Fibroblast of skin of left biceps (primary cell): ENCODE results near the gene RDX.
"Not testable (repeated sequence)": the region's sequence is repeated elsewhere in the genome, so short reads cannot be mapped to it uniquely, and the experiment has no call there.

ENCODE experiments used
- DNase-seq, 2 experiments: peaks; one replicate each; pipeline ENCODE4 v3.0.0-alpha.2; 2013; ENCODE audit warnings: low read depth in 2 of 2

The RDX gene

DNA sequence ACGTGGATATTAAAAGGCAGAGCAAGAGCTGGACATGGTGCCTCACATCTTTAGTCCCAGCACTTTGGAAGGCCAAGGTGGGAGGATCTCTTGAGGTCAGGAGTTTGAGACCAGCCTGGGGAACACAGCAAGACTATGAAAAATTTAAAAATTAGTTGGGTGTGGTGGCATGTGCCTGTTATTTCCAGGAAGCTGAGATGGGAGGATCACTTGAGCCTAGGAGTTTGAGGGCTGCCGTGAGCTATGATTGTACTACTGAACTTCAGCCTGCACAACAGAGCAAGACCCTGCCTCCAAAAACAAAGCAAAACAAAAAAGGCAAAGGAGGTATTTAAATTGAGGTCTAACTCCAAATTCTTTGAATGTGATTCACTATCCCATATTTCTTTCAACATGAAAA lies 23.5 kb downstream of the RDX start:
- no peak for DNase-seq

DNA sequence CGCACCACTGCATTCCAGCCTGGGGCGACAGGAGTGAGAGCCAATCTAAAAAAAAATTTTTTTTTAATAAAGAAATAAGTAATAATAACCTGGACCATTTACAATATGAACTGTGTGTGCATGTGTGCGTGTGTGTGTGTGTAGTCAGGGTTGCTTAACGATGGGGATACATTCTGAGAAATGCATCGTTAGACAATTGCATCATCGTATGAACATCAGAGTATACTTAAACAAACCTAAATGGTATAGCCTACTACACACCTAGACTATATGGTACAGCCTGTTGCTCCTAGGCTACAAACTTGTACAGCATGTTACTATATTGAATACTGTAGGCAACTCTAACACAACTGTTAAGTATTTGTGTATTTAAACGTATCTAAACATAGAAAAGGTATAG lies 26.4 kb downstream of the RDX start:
- DNase-seq, result no peak

GRCh38 chr11:110268441-110268840 lies 28.0 kb downstream of the RDX start:
- DNase-seq, result no peak

- no peak for DNase-seq
Observed at GRCh38 chr11:110262072-110262403, 34.4 kb downstream of the RDX start.

GRCh38 chr11:110261195-110262071 lies 35.0 kb downstream of the RDX start:
- no peak for DNase-seq

GRCh38 chr11:110253525-110253924 lies 42.9 kb downstream of the RDX start:
- DNase-seq, result no peak

GRCh38 chr11:110251836-110252235 lies 44.6 kb downstream of the RDX start:
- peak; percentile 11 to 19 for DNase-seq

DNA sequence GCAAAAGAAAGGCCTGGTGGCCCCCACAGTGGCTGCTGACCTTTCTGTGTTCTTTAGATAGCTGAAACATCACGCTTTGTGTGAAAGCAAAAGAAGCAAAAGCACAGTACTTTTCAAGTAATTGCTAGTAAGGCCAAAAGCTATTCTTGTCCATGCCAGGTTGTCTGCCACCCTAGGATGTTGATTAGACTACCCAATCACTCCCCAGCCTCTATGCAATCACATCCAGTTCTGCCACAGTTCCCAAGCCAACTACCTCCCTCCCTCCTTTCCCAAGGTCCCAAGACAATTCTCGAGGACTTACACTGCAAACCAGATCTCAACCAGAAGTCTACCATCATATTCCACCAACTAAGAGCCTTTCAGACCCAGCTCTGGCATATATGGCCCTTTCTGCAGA lies 46.2 kb downstream of the RDX start:
- no peak for DNase-seq

- DNase-seq, result no peak
Observed at GRCh38 chr11:110249766-110250165, 46.6 kb downstream of the RDX start.

DNA sequence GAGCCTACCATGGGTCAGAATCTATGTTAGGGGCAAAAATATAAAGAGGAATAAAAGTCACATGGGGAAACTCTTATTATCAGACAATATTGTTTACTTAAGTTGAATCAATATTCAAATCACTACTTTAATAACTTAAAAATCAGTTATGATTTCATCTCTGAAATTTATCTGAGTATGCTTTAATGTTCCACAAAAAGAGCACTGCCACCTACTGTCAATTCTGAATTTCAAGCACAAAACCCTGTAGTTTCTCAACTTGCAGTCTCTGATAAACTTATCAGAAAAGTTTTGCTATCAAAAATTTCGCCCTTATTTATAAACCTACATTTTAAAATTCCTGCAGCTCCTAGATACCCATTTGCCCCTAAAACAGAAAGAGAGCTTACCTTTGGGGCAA lies 47.3 kb downstream of the RDX start:
- no peak for DNase-seq

DNA sequence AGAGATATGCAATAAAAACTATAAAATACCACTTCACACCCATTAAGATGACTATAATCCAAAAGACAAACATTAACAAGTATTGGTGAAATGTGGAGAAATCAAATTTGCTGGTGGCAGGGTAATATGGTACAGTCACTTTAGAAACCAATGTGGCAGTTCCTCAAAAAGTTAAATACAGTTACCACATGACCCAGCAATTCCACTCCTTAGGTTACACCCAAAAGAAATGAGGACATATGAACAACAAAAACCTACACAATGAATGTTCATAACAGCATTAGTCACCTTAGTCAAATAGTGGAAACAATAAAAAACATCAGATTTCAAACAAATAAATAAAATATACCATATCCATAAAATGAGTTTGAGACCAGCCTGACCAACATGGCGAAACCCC lies 52.6 kb downstream of the RDX start:
- no peak for DNase-seq

DNA sequence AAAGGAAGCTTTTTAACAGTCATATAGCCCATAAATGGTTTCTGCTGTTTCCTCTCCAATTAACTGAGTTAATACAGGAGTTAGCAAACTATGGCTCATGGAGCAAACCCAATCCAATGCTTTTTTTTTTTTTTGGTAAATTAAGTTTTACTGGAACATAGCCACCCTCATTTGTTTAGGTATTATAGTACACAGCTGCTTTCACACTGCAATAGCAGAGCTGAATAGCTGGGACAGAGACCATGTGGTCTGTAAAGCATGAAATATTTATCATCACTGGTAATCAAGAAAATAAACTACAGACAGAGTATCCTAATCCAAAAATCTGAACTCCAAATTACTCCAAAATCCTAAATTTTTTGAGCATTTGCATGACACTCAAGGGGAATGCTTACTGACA lies 53.7 kb downstream of the RDX start:
- DNase-seq, result no peak

DNA sequence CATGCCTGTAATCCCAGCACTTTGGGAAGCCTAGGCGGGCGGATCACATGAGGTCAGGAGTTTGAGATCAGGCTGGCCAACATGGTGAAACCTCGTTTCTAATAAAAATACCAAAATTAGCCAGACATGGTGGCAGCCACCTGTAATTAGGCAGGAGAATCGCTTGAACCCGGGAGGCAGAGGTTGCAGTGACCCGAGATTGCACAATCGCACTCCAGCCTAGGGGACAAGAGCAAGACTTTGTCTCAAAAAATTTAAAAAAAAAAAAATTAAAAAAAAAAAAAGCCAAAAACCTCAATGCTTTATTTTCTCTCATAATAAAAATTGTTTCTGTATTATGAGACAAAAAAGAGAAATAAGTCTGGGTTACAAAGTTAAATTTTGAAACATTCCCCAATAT lies 54.2 kb downstream of the RDX start:
- DNase-seq, result no peak

GRCh38 chr11:110235966-110236365 lies 60.4 kb downstream of the RDX start:
- DNase-seq, result no peak

DNA sequence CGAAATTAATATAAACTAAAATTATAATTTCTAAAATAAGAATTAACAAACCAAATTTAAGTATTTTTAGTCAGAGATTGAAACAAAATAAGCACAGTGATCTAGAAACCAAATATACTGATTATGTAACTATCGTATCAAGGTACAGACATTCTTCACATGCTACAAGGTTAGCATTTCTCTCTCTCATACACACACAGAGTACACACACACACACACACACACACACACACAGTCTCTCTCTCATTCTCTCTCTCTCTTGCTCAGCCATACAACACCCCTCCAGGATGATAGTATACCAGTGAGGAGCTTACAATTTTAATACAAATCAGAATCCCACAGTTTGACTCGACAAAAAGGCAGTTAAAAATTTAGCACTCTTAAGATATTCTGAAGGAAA lies 66.0 kb downstream of the RDX start:
- DNase-seq, result no peak

DNA sequence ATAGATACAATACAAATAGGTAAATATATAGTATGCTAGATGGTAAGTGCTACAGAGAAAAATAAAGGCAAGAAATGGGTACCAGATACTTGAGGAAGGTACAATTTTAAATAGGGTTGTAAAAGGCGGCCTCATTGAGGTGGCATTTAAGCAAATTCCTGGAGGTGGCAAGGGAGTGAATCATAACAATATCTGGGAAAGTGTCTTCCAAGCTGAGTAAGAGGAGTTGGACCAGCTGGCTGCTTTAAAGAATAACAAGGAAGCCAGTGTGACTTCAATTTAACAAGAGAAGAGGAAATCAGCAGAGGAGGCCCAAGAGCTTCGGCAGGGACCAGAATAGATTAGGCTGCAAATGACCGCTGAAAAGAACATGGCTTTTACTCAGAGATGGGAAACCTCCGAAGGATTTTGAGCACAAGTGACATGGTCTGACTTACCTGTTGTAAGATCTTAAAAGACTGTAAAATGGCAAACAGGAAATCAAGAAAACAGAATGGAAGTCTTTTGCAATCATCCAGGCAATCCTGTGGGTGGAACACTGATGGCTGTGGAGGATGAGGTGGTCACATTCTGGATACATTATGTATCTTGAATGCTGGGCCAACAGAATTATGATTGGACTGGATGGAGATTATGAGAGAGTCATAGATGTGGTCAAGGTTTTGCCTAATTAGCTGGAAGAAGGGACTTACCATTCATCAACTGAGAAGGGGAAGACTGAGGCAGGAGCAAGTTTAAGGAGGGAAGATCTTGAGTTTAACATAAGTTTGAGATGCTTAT lies 77.2 kb downstream of the RDX start:
- no peak for DNase-seq

DNA sequence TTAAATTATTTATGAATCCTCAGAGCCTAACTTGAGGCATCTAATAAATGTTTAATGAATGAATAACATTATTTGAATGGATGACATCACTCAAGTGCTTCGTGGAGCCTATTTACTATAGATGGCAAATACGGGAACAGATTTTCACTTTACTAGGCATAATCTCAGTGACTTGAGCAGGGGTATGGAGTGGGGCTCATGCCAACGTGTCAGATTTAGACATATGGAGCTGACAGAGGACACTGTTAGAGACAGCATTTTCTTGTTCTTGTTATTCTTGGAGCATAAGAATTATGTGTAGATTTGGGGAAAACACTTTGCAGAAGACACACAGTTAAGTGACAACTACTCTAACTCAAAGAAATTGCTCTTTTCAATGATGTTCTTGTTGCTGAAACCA lies 78.5 kb downstream of the RDX start:
- DNase-seq, result no peak

- DNase-seq, result no peak
Observed at GRCh38 chr11:110217223-110217877, 79.1 kb downstream of the RDX start.

GRCh38 chr11:110209313-110209694 lies 87.1 kb downstream of the RDX start:
- not testable (repeated sequence) for DNase-seq

DNA sequence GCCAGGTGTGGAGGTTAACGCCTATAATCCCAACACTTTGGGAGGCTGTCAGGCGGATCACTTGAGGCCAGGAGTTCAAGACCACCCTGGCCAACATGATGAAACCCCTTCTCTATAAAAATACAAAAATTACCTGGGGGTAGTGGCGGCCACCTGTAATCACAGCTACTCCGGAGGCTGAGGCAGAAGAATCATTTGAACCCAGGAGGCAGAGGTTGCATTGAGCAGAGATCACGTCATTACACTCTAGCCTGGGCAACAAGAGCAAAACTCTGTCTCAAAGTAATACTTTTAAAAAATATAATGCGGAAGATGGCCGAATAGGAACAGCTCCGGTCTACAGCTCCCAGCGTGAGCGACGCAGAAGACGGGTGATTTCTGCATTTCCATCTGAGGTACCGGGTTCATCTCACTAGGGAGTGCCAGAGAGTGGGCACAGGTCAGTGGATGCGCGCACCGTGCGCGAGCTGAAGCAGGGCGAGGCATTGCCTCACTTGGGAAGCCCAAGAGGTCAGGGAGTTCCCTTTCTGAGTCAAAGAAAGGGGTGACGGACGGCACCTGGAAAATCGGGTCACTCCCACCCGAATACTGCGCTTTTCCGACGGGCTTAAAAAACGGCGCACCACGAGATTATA lies 87.6 kb downstream of the RDX start:
- DNase-seq, result not testable (repeated sequence)

GRCh38 chr11:110207123-110207522 lies 89.3 kb downstream of the RDX start:
- no peak for DNase-seq

- no peak for DNase-seq
Observed at GRCh38 chr11:110200836-110201235, 95.6 kb downstream of the RDX start.
